HCT116 (cell line): ENCODE data around the gene RNF220. TPM values are rescaled to one million over a fixed set of nuclear protein-coding genes. Genes with fewer than 3 reads are reported as not detected.

ENCODE experiments used
- microRNA-seq: library from miRNA; unstranded; fragments of <30 nt; microRNA quantifications from one replicate; pipeline ENCODE4, GENCODE V29; 2016; ENCODE audit warnings: borderline number of aligned reads
- total RNA-seq: library from RNA; stranded (reverse); gene quantifications from one replicate; pipeline ENCODE4 v1.2.1, GENCODE V29; 2021; ENCODE audit not compliant: unreplicated experiment

Gene RNF220
- total RNA-seq, 1 experiment from 2014 or later: 84.5 TPM

Small RNAs within 50 kb of the gene (microRNA-seq; reads per million reads assigned to microRNA genes)
- not detected for gene MIR5584

Other genes with a start within 250 kb of the RNF220 start
- gene DMAP1, start 191.8 kb upstream of the RNF220 start, total RNA-seq: 27.8 TPM
- 74.2 TPM for gene ERI3, start 50.0 kb upstream of the RNF220 start, total RNA-seq